ENCODE measurements around the gene PRND.
"Not testable (repeated sequence)": the region's sequence is repeated elsewhere in the genome, so short reads cannot be mapped to it uniquely, and the experiment has no call there.

PRND gene

DNA sequence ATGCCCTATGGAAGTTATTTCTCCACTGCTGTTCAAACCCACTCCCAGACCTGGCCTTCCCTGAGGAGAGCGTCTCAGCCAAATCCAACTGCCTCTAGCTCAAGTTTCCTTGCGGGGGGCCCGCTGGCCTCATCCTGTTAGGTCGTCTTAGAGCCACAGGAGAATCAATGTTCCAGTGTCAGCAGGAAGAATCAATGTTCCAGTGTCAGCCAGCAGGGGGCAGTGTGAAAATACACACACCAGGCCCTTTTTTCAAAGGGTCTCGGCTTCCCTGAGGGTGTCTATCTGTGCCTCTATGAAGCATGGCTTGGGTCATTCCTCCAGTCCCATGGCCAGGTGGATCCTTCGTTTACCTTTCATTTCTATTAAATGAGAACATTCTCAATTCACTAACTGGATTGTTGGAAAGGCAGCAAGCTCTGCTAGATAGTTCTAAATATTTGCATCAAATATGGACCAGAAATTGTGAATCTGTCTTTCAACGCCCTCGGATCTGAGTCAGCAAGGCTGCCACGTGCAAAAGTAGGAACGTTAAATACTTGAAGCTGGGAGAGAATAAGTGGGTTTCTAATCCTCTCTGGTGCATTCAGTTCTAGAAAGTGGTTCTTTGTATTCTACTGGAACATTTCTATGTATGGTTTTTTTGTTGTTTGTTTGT, 19.2 kb downstream of the PRND start:
- DNase-seq, result peak; percentile 32 to 69

- DNase-seq, result no peak
These were observed 27.1 kb downstream of the PRND start for GRCh38 chr20:4748847-4749246.

DNA sequence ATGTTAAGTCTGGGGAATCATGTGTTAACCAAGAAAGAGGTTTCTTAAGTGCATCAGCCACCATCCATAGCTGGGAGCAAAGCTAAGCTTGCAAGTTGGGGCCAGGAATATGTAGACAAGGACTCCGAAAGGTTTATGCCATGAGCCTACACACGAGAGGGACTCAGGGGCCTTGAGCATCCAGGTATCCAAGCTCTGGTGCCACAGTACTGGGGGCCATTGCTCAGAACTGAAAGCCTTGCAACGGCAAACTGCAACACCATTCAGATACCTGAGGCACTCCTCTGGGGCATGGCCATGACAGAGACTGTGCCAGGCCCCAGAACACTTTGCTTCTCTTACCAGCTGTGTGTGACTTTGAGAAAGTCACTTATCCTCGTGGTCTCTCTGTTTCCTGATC, 27.6 kb downstream of the PRND start:
- no peak for DNase-seq

DNA sequence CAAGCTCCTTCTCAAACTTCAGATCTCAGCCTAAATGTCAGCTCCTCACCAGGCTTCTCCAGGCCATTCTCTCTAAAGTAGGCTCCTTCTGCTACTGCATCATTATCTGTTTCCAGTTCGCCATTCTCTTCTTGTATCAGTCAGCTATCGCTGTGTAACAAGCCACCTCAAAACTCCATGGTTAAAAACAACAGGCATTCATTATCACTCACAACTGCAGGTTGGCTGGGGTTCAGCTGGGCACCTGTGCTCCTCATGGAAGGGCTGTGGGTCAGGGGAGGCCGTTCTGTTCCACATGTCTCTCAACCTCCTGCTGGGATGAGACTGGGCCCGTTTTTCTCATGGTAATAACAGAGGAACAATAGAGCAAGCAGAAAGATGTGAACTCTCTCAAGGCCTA, 28.7 kb downstream of the PRND start:
- no peak for DNase-seq

DNA sequence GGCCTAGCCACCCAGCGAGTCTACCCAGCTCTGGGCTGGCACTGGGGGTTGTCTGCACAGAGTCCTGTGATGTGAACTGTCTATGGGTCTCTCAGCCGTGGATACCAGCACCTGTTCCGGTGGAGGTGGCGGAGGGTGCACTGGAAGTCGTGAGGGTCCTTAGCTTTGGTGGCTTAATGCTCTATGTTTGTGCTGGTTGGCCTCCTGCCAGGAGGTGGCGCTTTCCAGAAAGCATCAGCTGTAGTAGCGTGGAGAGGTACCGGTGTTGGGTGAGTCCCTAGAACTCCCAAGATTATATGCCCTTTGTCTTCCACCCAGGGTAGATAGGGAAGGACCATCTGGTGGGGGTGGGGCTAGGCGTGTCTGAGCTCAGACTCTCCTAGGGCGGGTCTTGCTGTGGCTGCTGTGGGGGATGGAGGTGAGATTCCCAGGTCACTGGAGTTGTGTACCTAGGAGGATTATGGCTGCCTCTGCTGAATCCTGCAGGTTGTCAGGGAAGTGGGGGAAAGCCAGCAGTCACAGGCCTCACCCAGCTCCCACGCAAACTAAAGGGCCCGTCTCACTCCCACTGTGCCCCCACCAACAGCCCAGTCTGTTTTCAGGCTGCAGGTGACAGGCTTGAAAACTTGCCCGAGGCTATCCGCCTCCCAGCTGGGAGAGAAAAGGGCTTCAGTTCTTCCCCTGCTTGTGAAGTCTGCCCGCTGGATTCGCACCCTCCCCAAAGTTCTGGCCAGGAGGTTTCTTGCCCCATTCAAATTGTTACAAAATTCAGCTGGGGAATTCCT, 37.6 kb downstream of the PRND start:
- not testable (repeated sequence) for DNase-seq

GRCh38 chr20:4763261-4763660, 41.6 kb downstream of the PRND start:
- DNase-seq, result no peak

- DNase-seq, result no peak
These were observed 42.2 kb downstream of the PRND start for GRCh38 chr20:4763723-4764510.

- DNase-seq, result no peak
These were observed 43.1 kb downstream of the PRND start for GRCh38 chr20:4764805-4765204.

- DNase-seq, result no peak
These were observed 44.0 kb downstream of the PRND start for GRCh38 chr20:4765681-4766080.

- no peak for DNase-seq
These were observed 44.9 kb downstream of the PRND start for GRCh38 chr20:4766631-4767030.

DNA sequence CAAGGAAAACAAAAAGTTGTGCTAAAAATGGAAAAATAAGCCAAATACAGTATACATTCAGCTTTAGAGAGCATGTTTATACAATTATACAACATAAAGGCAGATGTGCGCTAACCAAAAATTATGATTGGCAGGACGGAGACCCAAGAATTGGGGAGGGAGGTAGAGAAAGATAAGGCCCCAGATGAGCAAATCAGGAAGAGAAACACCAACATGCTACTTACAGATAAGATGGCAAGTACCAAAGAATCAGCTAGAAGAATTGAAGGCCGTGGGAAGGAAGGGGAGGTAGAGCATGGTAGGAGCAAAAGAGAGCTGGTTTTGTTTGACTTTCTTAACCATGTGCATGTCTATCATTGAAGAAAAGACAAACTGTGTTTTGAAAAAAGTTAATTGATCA, 45.4 kb downstream of the PRND start:
- no peak for DNase-seq

DNA sequence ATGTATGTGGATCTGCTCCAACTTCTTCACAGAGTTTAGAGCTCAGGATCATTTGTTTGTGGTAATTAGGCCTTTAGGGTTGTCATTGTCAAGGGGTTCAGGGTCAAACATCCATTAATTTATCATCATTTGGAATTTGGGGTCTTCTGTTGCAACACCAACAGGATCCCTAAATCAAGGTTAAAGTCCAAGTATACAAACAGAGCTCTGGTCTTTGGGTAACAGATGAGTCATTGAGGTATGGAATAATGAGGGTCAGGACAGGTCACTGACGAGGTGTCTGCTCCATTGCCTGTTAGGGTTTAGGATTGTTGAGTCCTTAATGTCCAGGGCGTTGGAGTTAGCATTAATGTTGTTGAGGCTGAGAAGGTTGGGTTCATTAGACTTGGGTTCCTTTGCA, 47.6 kb downstream of the PRND start:
- no peak for DNase-seq

GRCh38 chr20:4770026-4770425, 48.3 kb downstream of the PRND start:
- DNase-seq, result no peak

DNA sequence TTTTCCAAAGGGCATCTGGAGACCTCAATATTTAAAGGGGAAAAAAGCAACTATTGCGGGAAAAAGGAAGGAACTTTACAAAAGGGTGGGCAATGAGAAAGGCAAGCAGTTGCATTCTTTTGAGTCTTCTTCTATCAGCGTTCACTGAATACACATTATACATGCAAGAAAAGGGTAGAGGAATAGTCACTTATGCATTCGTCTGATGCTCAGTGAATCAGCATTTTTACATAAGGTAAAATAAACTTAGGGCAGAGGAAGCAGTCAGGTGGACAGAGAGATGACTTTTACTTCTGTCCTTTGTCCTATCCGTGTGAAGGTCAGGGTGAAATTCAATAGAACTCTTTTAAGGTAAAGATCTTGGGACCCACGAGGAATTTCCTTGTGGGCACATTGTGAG, 49.3 kb downstream of the PRND start:
- no peak for DNase-seq

DNA sequence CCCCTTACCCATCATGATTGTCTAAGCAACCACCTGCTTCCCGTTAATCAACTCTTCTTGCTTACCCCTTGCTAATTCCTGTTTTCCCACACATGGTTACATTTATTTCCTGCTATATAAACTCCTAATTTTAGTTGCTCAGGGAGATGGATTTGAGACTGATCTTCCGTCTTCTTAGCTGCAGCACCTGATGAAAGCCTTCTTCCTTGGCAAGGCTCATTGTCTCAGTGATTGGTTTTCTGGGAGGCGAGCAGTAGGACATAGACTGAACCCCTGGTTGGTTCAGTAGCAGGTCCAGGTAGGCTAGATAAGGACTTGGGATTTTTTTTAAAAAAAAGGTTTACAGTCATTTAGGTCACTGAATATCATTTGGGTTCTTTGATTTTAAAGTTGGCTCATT, 50.4 kb downstream of the PRND start:
- DNase-seq, result no peak

DNA sequence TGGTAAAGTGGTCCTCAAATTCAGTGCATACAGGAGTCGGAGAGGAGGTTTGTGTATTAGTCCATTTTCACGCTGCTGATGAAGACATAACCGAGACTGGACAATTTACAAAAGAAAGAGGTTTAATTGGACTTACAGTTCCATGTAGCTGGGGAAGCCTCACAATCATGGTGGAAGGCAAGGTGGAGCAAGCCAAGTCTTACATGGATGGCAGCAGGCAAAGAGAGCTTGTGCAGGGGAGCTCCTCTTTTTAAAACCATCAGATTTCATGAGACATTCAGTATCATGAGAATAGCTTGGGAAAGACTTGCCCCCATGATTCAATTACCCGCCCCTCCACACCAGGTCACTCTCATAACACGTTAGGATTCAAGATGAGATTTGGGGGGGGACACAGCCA, 51.3 kb downstream of the PRND start:
- not testable (repeated sequence) for DNase-seq

DNA sequence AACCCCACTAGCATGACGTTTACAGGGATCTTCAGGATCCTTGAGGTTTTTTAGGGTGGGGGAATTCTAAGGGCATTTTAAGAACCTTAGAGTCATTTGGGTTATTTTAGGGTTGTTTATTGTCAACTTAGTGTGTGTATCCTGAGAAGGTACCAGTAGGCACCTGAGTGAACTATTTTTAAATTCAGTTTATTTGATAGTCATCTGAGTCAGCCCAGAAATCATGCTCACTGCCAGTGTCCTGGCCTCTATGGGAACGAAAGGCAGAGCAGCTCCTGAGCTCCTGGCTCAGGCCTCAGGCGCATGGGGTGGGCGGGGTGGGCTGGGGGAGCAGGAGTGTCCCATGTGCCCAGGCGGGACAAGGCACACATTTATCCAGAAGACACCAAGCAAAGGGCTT, 52.0 kb downstream of the PRND start:
- no peak for DNase-seq

DNA sequence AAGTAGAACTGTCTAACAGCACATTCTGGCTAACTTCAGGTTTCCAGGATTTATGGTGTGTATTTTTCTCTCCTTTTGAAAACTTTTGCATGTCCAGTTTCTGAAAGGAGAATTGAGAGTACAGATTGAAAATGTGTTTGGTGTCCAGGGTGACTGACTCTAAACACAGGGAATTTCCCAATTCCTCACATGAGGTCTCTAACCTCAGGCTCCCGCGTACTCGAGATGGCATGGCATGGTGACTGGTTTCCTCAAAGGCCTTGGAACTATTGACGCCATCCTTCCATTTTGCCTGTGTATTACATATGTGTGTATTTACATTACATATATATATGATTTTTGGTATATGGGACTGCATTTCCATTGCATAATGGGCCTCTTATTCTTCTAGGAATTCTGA, 52.5 kb downstream of the PRND start:
- no peak for DNase-seq

DNA sequence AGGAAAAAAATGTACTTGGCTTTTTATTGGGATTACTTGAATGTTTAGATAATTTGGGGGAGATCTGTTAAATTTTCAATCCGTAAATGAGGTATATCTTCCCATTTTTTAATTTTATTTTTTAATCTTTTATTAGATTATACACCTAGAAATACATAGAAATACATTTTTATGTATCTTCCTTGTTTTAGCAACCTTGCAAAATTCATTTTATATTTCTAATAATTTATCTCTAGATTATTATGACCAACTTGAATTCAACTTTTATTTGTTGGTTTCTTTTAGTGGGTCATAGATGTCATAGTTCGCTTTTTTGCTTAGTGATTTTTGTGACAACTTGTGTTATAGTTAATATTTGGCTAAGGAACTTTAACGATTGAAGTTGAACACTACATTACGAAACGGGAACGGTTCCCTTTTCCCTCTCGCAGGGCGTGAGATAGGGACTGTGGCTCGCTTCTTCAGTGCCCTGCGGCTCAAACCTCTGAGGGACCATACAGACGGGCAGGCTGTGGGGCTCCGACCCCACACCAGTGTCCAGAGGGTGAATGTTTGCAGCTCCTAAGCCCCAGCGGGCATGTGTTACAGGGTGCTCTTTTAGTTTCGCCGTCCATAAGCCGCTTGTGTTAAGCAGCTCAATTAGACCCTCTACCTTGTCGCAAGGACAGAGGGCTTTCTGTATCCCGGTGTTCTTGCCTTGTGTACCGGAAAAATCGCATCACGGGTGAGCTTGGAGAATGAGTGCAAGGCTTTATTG, 53.8 kb downstream of the PRND start:
- no peak for DNase-seq

DNA sequence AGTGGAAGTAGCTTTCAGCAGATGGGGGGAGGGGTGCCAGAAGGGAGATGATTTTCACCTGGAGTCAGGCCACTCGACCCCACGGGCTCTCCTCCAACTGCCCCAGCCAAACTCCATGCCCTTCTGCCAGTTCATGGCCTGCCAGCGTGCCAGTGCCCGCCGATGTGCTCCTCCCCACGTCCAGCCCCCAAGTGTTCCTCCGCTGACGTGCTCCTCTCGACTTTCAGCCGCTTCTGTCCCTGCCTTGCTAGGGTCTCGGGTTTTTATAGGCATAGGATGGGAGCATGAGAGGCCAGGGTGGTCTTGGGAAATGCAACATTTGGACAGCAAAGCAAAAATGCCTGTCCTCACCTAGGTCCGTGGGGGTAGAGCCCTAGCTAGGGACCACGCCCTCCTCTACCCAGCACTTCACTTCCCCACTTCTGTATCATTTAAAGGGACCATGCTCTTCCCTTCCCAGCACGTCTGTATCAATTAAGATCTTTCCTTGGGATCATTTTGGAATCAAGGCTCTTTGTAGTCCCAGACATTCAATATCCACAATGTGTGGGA, 54.4 kb downstream of the PRND start:
- DNase-seq, result no peak

Data from NCI-H446 (cell line).